AG04449 (cell line): Measurements from ENCODE around the gene GLRA2.

ENCODE experiments used
- CTCF ChIA-PET: fragments of 350-600 bp; formaldehyde crosslinking; extraction: SDS; loops from one replicate; lab custom pipeline; 2021; ENCODE audit warnings: antibody characterized with exemption; lab: Yijun Ruan, JAX
- POLR2A ChIA-PET: fragments of 400-600, 350-600 bp; formaldehyde crosslinking; extraction: SDS; loops from one replicate; lab custom pipeline; 2020; ENCODE audit warnings: antibody characterized with exemption, inconsistent platforms; lab: Yijun Ruan, JAX
- DNase-seq: peaks from one replicate; pipeline ENCODE4 v3.0.0-alpha.2; 2010; ENCODE audit warnings: low read depth, low spot score
- H3K4me3 ChIP-seq: 2 replicates; pipeline ENCODE4 v1.5.1; 2011; ENCODE audit warnings: low read depth, mild to moderate bottlenecking, control low read depth, low read length
- CTCF ChIP-seq: IDR thresholded peaks from one replicate; pipeline ENCODE4 v1.5.1; 2011; ENCODE audit warnings: mild to moderate bottlenecking, moderate library complexity, low read length, control low read depth, inconsistent platforms; ENCODE audit not compliant: insufficient read depth; ENCODE audit errors: missing control alignments

The GLRA2 gene

GRCh38 chrX:14779580-14779979 is 250.2 kb downstream of the GLRA2 start:
- H3K4me3 ChIP-seq, result no peak overlapping the region
- no peak for TF ChIP-seq CTCF
- CTCF ChIA-PET, result no interaction called here
- DNase-seq, result no peak
- POLR2A ChIA-PET, result no interaction called here
